HG03175 (cell line): ENCODE data around the gene PDIA2.

Experiments
- ATAC-seq: cut with Tn5 transposase; IDR thresholded peaks from one replicate; pipeline ENCODE4 v1.9.1; 2021; ENCODE audit warnings: mild to moderate bottlenecking, moderate library complexity; ENCODE audit not compliant: unreplicated experiment

PDIA2 gene

GRCh38 chr16:296276-296675 is 13.3 kb downstream of the PDIA2 start:
- ATAC-seq, result no peak

DNA sequence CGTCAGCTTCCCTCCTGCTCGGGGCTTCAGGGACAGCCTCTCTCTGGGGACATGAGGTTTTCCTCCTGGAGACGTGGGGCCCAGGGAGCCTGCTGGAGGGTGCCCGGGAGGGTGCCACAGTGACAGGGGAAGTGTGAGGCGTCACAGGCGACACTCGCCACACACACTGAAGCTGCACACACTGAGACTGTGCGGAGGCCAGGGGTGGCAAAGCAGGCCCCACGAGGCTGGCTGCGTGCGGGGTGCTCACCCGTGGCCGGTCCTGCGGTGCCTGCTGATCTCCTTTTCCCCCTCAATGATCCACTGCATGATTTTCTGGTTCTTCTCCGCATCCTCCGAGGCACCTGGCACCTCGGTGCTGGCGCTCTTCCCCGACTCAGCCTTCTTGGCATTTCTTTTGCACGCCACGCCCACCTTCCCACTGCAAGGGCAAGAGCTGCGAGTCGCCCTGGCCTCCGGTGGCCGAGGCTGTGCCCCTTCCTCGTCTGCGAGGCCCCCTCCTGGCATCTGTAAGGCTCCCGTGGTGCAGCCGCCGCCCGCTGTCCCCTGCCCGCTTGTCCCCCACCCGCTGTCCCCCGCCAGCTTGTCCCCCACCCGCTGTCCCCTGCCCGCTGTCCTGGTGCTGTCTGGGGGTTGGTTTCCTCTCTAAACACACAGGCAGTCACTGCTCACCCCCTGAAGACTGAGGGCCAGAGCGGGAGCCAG is 14.0 kb downstream of the PDIA2 start:
- no peak for ATAC-seq

- no peak for ATAC-seq
Measured at GRCh38 chr16:297832-298231, 14.9 kb downstream of the PDIA2 start.

GRCh38 chr16:301235-301634 is 18.3 kb downstream of the PDIA2 start:
- no peak for ATAC-seq

DNA sequence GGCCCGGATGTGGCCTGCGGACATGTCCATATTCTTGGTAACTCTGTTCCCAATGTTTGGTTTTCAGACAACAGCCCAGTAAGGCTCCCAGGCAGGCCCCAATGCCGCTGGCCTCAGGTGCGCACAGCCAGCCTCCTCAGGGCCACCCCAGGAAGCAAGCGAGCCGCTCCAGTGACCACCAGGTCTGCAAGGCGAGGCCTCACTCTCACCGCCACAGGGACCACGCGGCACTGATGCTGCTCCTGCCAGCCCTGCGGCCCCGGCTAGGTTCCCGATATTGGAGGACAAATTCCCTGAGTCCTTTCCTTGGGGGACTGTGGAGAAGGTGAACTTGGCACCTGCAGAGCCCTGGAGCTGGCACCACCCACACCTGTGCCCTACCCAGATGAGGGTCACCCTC is 19.0 kb downstream of the PDIA2 start:
- ATAC-seq, result no peak

GRCh38 chr16:303760-304505 is 21.0 kb downstream of the PDIA2 start:
- no peak for ATAC-seq

GRCh38 chr16:305916-306626 is 23.1 kb downstream of the PDIA2 start:
- no peak for ATAC-seq

GRCh38 chr16:306911-307370 is 24.0 kb downstream of the PDIA2 start:
- no peak for ATAC-seq

DNA sequence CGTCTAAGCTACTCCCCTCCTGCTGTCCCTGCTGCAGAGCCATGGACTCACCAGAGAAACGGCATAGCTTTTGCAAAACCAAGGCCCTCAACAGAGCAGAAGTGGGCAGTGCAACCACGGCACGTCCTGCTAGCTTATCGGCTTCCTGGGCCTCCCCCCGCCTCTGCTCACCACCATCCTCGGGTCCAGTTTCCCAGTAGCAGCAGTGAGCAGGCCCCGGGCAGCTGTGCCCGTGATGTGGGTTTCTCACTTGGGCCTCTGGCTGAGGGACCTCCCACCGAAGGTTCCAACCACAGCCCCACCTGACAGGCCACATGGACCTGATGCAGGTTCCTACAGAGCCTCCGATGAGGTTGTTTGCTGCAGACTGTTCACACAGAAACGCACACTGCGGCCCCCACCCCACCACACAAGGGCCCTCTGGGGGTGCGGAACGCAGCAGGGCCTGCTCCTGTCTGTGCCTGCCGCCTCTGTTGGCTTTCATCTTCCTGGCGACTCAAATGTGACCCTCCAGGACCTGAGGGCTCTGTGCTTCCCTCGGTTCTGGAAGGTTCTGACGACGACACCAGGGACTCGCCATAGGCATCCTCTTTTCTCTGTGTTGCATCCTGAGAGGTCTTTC is 24.8 kb downstream of the PDIA2 start:
- ATAC-seq, result no peak

- ATAC-seq, result no peak
Measured at GRCh38 chr16:309476-309875, 26.5 kb downstream of the PDIA2 start.

DNA sequence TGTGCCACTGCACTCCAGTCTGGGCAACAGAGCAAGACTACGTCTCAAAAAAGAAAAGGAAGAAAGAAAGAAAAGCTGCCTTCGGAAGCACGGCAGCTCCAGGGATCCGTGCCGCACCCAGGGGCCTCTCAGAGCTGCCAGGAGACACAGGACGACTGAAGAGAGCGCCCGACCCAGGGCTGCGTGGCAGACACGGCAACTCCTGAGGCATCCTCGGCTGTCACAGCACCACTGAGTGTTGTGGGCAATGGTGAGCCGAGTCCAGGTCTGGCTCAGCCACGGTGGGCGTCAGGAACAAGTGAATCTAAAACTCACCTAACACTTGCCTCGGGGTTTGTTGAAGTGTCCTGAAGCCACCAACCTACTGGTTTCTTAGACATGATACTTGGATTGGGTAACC is 28.8 kb downstream of the PDIA2 start:
- no peak for ATAC-seq

GRCh38 chr16:314351-314750 is 31.4 kb downstream of the PDIA2 start:
- ATAC-seq, result no peak

DNA sequence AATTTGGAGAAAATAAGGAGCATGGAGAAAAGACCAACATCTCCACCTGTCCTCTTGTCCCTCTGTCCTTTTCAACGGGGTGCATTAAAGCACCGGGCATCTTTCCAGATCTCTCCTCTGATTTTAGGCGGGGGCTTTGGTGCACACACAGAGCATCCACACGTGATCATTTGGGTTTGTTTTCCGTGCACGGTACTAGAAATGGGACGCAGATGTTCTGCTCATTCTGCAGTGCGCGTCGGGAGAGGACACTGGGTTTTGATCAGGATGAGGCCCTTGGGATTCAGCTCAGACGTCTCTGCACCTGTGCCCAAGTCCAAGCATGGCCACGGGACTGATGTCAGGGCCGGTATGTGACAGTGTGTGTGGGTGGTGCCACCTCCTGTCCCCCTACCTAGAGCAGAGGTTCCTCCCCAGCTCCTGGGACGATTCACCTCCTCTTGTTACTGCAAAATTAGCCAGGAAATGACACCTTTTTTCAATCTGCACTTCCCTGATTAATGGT is 31.9 kb downstream of the PDIA2 start:
- ATAC-seq, result no peak

GRCh38 chr16:316741-317464 is 33.9 kb downstream of the PDIA2 start:
- ATAC-seq, result no peak

- ATAC-seq, result no peak
Measured at GRCh38 chr16:317583-317982, 34.6 kb downstream of the PDIA2 start.

DNA sequence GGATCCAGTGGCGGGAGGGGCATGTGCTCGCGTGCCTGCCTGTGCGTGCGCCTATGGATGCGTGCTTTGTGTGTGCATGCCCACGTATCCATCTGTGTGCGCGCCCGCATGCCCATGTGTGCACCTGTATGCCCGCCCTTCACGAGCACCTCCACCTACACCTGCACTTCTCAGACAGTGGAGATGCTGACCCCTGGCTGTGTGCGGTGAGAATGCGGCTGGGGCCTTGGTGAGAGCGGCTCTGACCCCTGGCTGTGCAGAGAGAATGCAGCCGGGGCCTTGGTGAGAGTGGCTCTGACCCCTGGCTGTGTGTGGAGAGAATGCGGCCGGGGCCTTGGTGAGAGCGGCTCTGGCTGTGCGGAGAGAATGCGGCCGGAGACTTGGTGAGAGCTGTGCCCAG is 35.7 kb downstream of the PDIA2 start:
- ATAC-seq, result no peak

DNA sequence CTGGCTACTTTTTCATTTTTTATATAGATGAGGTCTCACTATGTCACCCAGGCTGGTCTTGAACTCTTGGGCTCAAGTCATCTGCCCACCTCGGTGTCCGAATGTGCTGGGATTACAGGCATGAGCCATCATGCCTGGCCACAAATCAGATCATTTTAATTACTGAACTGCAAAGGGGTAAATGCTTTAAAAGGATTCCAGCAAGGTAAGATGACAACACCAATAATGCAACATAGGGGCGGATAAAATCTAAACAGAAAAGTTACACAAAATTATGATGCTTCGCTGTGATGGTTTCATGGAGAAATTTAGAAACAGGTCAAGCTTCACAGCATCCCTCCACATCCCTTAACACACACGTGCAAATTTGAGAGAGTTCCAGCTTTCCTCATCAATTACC is 37.2 kb downstream of the PDIA2 start:
- no peak for ATAC-seq

GRCh38 chr16:321532-321931 is 38.6 kb downstream of the PDIA2 start:
- no peak for ATAC-seq

DNA sequence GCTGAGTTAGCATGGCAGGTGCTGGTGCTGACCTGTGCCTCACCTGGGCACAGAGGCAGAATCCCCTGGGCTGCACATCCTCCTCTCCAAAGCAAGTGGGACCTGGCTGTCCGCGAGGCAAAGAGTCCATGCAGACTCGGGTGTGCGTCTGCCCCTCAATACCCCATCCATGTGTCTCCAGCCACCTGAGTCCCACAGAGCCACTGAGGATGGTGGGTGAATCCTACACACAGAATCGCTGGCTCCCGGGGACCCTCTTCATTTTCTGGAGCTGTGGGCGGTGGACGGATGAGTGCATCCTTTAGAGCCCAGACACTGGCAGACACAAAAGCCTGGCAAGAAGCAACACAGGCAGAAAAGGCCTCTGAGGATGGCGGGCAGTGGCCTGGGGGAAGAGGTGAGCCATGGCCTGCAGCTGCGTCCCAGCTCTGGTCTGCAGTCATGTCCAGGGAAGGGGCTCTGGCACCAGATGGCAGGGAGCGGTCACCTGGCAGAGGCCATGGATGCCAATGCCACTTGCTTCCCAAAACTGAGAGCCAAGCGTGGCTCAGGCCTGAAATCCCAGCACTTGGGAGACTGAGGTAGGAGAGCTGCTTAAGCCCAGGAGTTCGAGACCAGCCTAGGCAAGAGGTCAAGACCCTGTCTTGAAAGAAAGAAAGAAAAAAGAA is 39.6 kb downstream of the PDIA2 start:
- ATAC-seq, result no peak

DNA sequence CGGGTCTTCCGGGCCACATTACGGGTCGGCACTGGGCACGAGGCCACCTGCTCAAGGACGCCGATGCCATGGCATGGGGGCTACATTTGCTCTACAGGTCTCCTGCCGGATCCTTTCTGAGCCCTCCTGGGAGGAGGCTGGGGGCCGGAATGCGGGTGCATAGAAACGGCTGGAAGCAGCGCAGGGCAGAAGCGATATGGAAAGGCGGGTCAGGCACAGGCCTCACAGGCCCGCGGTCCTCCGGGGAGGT is 41.2 kb downstream of the PDIA2 start:
- no peak for ATAC-seq
